ENCODE measurements around the gene LRRC17. TPM values are rescaled to one million over a fixed set of nuclear protein-coding genes. Genes with fewer than 3 reads are reported as not detected.
"Not testable (repeated sequence)": the region's sequence is repeated elsewhere in the genome, so short reads cannot be mapped to it uniquely, and the experiment has no call there.

The LRRC17 gene
- polyA plus RNA-seq, 10 donors: 28.5 to 63.5 (median 39.1) TPM

DNA sequence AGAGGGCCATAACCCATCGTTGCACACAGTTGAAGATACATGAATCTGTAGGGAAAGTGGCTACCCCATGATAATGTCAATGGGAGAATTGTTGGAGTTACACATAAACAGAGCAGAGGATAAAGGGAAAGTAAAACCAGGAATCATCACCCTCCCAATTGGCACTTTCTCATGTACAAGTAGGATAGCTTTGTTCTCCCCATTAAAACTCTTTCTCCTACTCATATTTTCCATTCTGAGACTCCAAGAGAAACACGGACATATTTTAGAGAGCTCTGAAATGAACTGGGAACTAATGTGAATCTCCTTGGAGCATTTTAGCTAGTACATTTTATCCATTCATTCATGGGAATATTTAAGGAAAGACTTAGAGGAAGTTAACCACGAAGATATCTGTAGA lies 17.2 kb upstream of the LRRC17 start:
- peak in 1 of 3 donors; percentile 55 for DNase-seq

DNA sequence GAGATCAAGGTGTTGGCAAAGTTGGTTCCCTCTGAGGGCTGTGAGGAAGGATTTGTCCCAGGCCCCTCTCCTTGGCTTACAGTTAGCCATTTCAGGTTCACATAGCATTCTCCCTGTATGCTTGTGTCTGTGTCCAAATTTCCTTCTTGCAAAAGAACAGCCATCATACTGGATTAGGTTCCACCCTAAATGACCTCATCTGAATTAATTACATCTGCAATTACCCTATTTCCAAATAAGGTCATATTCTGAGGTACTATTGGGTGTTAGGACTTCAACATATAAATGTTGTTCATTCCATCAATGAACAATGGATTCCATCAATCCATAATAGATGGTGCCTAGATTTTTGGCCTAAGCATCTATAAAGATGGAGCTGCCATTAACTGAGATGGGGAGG lies 16.2 kb upstream of the LRRC17 start:
- no peak for DNase-seq

DNA sequence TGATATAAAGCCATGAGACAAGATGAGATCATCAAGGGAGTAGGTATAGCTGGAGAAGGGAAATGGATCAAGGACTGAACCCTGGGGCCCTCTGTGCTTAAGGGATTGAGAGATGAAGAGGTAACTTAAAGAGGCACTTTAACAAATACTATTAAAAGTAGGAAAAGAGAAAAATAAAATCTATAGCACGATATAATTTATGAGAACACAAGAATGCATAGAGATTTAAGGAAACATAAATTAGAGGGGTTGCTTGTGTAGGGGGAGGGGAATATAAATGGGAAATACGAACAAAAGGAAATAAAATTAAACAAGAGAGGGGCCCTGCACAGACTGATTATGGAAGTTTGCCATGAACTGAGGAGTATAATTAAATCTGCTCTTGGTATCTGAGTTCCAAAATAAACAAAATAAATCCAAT lies 15.6 kb upstream of the LRRC17 start:
- no peak for DNase-seq

DNA sequence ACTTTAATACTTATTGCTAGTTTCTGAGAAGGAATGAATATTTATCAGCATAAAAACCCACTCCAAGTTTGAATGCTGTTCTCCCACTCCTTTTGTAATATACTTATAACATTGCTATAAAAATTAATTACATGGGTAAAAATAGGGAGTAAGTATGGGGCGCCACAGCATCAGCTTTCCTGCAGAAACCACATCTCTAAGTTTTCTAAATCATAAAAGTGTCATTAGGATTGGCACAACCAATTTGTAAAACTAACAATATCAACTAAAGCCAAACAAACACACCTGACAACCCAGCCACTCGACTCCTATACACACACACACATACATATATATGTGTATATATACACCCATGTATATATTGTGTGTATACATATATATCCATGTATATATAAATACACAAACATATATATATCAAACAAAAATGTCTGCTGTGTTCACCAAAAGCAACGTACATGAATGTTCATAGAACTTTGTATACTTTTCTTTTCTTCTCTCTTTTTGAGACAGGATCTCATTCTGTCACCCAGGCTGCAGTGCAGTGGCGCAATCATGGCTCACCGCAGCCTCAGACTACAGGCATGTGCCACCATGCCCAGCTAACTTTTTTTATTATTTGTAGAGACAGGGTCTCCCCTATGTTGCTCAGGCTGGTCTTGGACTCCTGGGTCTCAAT lies 14.8 kb upstream of the LRRC17 start:
- DNase-seq: no peak

DNA sequence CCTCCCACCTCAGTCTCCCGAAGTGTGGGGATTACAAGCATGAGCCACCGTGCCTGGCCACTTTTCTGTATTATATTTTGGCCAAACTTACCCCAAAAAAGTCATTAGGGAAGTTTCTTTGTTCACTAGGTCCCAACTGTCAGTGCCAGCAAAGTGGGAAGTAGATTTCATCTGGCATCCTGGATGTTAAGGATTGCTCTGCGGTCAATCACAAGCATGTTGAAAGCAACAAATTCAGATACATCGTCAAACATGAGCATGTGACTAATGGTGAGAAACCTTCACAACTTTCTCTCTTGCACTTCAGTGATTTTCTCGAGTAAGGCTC lies 14.3 kb upstream of the LRRC17 start:
- no peak for DNase-seq

DNA sequence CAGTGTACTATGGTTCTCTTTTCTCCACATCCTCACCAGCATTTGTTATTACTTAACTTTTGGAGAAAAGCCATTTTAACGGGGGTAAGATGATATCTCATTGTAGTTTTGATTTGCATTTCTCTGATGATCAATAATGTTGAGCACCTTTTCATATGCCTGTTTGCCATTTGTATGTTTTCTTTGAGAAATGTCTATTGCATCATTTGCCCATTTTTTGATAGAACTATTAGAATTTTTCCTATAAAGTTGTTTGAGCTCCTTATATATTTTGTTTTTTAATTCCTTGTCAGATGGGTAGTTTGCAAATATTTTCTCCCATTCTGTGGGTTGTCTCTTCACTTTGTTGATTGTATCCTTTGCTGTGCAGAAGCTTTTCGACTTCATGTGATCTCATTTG lies 10.7 kb upstream of the LRRC17 start:
- not testable (repeated sequence) for DNase-seq

DNA sequence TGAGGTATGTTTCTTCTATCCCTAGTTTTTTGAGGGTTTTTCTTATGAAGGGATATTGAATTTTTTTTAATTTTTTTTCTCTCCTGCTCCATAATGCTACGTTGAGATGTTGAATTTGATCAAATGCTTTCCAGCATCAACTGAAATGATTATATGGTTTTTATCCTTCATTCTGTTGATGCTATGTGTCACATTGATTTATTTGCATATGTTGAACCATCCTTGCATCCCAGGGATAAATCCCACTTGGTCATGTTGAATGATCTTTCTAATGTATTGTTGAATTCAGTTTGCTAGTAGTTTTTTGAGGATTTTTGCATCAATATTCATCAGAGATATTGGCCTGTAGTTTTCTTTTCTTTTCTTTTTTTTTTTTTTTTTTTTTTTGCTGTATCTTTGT lies 9.2 kb upstream of the LRRC17 start:
- DNase-seq: not testable (repeated sequence)

DNA sequence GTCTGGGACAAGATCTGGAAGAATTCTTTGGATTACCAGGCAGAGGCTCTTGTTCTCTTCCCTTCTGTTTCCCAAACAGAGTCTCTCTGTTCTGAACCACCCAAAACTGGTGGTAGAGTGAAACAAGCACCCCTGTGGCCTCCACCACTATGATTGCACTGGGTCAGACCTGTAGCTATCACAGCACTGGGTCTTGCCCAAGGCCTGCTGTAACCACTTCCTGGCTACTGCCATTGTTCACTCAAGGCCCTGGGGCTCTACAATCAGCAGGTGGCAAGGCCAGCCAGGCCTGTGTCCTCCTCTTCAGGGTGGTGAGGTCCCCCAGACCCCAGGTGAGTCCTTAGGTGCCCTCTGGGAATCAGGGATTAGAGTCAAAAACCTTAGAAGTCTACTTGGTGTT lies 4.1 kb upstream of the LRRC17 start:
- DNase-seq: no peak

DNA sequence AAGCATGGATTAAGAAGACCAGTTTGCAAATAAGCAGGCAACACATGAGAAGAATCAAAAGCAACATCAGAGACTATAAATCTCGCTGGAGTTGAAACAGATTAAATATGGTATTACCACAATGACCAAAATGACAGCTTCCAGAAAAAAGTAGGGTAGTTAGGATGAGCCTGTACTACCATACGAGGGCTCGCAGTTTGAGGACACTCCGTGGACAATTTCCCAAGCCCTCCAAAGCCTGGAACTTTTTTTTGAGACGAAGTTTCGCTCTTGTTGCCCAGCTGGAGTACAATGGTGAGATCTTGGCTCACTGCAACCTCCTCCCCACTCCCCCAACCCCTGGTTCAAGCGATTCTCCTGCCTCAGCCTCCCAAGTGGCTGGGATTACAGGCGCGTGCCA lies 1.0 kb downstream of the LRRC17 start:
- peak in 1 of 3 donors; percentile 60 for DNase-seq

DNA sequence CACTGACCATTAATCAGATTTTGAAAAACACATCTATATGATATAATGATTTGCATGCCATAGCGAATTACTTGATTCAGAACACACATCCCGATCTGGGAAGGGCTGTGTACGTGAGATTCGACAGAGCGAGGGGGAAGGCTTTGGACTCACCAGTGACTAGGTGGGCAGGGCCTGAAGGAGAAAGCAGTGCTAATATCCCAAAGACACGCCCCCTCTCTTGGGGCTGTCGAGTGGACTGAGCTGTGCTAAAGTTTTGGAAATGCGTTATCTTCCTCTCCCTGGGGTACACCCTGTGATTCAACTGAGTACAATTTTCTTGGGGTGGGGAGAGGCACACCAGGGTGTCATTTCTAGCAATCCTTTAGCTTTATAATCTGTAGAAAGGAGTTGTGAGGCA lies 1.8 kb downstream of the LRRC17 start:
- peak; percentile 75 to 91 (median 76) for DNase-seq

DNA sequence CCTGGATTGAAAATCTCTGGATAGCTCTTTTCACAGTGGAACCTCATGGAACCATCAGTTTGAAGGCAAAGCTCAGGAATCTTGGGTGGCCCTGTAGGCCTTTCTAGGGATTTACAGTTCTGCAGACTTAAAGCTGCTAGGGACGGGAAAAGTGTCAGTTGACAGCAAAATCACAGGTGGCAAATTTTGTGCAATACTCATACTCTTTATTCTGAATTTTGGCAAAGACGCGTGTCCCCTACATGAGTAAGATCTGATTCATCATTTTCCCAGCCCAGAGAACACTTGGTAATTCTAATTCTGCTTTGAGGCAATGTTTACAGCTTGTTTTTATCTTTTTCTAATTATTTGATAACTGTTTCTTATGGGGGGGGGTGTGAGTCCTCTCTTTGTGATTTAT lies 3.6 kb downstream of the LRRC17 start:
- peak in 1 of 3 donors; percentile 33 for DNase-seq

DNA sequence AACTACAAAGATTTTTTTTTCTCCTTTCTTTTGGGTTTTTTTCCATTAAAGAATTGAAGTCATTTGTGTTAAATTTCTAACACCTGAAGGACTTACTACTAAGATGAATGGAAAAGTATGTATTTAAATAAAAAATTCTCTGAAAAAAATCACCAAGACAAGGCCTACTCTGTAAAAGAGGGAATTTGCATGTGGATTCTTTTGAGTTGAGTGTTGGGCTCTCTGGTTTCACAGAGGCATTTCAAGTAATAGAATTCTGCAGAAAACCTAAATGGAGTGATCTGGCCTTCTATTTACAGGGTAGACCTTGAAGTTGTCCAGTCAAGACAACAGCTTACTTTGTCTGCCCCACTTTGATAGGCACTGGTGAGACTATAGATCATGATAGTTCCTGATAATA lies 4.1 kb downstream of the LRRC17 start:
- no peak for DNase-seq

DNA sequence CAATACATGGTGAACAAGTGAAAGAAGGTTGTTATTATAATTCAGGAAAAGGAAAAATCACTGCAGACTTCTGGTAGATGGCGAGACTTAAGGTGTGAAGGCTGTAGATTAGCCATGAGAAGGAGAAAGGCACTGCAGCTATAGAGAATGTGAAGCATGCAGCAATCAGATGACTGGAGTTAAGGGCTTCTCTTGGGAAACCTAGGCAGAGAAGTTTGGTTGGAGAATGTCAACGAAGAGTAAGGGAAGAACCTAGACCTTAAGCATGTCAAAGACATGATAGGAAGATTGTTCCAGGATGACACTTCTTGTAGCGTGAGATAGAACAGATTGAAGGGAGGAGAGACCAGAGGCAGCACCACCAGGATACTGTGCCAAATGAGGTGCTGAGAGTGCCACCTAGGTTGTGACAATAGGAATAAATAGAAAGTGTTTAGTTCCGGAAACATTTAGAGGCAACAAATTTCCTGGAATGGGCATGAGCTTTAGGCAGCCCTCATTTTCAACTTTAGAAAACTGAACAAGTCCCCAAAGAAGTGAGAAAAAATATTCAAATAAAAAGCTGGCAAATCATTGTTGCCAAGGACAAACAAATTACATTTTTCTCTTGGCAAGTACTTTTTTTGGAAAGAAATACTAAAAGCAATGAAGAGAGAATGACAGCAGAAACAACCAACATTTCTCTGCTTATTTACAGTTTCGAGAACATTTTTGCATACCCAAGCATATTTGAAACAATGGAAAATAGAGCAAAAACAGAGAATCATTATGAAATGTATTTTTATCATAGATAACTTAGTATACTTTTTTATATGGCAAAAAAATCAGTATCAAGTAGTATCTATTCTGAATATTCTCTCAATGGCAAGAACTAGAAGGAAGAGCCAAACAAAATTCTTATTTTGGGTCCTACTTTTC lies 4.9 kb downstream of the LRRC17 start:
- DNase-seq: no peak

DNA sequence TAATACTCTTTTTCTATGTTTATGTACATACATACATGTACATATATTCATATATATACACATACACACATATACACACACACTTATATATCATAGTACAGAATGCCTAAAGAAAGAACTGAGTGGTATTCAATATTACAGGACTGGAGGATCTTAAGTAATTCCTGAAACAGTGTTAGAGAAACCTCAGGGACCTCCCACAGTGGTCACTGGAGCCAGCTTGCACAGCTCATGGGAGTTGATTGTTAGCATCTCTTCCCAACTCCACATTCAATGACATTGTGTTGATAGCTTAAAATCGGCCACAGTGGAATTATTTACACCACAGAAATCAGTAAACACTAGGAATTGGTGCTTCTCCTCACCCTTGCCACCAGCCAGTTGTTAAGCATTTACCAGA lies 6.0 kb downstream of the LRRC17 start:
- DNase-seq: no peak

DNA sequence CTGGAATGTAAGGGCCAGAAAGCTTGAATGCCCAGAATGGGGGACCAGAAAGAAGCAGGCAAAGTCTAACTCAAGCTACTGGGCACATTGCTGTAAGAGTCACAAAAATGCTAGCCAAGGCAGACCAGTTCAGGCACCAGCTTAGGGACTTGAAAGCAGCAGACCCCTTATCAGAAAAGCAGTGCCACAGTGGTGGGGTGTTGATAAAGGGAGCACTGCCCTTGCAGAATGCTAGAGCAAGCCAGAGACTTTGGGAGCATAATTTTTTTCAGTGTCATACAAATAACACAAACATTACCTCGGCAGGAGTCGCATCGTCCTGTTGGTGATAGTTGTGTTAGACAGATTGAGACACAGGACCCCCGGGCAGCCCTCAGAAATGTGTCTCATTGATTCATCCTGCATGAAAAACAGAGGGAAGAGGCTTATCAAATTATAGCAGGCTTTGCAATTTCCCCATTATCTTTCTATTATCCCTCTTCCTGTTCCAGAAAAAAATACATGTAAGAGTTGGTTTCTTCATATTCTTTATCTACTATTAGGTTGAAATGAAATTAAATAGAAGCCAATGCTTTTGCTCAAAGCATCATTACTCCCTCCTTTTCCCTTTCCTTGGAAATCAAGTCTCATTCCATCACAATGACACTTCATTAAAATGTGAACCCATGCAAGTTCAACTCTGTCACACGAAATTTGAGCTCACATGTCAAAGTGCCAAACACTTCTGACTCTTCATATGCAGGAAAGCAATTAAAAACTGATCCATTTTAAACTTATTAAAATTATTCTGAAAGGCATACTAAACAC lies 13.4 kb downstream of the LRRC17 start:
- DNase-seq: peak in 1 of 3 donors; percentile 40

DNA sequence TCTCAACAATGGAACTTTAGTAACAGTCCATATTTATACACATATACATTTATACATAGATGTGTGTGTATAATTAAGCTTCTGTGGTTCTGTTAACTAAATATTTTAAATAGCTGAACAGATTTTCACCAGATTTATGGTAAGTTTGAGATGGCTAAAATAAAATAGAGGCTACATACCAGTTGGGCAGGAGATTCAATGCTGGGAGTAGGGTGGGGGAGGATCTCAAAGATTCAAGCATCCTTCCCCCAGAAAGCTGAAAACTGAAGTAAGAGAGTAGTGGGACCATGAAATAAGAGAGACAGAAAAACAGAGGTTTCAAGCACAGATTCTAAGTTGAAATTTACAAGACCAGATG lies 14.0 kb downstream of the LRRC17 start:
- no peak for DNase-seq

DNA sequence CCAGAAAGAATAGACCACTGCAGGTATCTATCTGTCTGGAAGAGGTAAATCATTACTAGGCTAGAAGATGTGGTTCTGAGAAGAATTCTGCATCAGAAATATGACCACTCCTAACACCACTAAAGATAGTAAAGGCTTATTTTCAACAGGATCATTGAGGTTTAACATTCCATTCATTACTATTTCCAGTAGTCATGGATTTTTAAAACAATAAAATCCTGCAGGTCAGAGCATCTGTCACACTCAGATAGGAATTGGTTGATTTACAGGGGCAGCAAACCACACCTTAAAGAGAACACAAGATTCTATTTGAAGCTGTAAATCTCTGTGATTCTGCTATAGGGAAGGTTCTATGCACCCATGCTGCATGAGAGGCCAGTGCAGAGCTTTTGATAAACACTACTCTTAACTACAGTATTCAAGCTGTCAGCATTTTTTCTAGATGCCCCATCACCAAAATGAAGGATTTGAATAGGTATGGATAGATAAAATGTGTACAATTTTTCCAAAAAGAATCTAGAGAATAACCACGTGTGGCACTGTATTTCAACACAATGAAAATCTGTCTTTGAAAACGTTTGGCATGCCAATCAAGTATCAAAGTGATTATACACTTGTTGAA lies 14.6 kb downstream of the LRRC17 start:
- DNase-seq: no peak

DNA sequence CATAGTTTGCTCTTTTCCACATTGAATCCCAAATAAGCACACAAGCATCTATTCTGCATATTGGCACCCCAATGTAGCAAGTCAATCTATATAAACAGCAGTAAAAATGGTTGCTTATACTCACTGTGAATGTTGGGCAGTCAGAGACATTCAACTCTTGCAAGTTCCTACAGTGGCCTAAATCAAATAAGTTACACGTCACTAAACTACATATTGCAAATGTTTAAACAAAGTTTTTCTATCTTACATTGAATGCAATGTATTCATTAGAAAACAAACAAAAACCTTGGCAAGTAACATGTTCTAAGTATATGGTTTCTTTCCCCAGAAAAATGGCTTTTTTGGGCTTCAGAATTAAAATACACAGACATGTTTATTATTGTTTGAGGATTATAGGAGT lies 19.0 kb downstream of the LRRC17 start:
- DNase-seq: no peak

DNA sequence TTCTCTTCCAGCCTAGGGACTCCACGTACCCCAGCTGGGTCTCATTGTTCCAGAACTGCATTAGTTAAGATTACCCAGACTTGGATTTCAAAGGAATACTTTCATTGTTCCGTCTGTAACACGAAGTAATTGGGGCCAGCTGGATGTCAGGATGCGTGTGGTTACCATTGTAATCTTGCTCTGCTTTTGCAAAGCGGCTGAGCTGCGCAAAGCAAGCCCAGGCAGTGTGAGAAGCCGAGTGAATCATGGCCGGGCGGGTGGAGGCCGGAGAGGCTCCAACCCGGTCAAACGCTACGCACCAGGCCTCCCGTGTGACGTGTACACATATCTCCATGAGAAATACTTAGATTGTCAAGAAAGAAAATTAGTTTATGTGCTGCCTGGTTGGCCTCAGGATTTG lies 21.0 kb downstream of the LRRC17 start:
- peak; percentile 67 to 90 (median 85) for DNase-seq

DNA sequence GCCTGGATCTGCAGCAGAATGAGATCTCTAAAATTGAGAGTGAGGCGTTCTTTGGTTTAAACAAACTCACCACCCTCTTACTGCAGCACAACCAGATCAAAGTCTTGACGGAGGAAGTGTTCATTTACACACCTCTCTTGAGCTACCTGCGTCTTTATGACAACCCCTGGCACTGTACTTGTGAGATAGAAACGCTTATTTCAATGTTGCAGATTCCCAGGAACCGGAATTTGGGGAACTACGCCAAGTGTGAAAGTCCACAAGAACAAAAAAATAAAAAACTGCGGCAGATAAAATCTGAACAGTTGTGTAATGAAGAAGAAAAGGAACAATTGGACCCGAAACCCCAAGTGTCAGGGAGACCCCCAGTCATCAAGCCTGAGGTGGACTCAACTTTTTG lies 21.4 kb downstream of the LRRC17 start:
- no peak for DNase-seq

DNA sequence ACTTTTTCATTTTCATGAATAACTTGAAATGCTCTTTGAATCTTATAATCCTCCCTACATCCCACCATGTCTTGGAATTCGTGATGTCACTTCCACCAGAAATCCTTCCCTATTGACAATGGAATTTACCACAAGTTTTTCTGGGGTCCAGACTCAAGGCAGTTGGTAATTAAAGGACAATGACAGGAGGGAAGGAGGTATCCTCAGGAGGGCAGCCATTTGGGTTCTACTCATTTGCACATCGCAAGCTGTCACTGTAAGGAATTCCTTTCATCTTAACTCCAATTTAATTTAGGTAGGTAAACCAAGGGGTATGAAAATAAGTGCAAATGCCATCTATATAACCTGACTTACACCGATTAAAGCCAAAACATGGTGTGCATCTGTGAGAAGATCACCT lies 21.9 kb downstream of the LRRC17 start:
- DNase-seq: no peak

DNA sequence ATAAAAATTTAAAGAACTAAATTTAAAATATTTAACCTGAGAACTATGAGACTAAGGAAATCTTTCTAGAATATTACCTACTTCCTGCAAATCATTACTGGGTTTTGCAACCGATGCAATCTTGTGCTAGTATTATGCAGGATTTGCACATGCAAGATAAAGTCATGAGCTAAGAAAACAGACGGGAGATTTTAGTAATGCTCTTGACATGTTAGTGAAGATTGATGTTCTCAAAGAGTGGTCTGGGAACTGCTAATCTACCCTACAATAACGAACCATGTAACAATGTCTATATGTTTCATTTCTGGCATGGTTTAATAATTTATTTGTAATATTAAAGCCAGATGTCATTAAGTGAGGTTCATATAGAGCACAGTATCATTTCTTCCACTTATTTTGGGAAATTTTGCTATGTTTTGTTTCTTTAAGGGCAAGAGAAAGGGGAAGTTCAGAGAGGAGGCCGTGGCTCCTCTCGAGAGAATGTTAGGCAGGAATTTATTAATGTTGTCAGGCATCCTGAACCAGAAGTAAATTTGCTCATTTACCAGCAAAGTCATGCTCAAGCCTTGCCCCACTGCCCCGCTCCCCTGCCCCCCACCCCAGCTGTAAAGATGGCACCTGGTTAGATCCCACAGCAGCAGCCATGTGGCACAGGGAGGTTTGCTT lies 22.8 kb downstream of the LRRC17 start:
- peak in 2 of 3 donors; percentile 47 to 52 for DNase-seq

Measured in muscle of back (tissue), 11 donors.